SK-N-SH treated with all-trans-retinoic acid at 6 μM for 48 hours (cell line): ENCODE data around the gene BRD7.

Experiments
- ATAC-seq: fragments of 200-7000 bp; cut with Tn5 transposase; 3 replicates; pipeline ENCODE4 v1.9.1; 2020; ENCODE audit warnings: mild to moderate bottlenecking, moderate library complexity
- ARNTL ChIP-seq: fragments of 450-650 bp; formaldehyde crosslinking; IDR thresholded peaks from 2 replicates; pipeline ENCODE4 v1.5.0; 2020; ENCODE audit warnings: low read depth, mild to moderate bottlenecking, moderate library complexity, borderline replicate concordance
- CREB5 ChIP-seq: fragments of 250-450 bp; sonication (Bioruptor Pico); IDR thresholded peaks from 2 replicates; pipeline ENCODE4 v1.5.1; 2020; ENCODE audit warnings: low read depth, mild to moderate bottlenecking, moderate library complexity
- CSDC2 ChIP-seq: fragments of 250-450 bp; sonication (Bioruptor Pico); IDR thresholded peaks from 2 replicates; pipeline ENCODE4 v1.5.0; 2020; ENCODE audit warnings: mild to moderate bottlenecking, moderate library complexity
- CSRNP3 ChIP-seq: fragments of 250-450 bp; sonication (Bioruptor Pico); IDR thresholded peaks from 2 replicates; pipeline ENCODE4 v1.5.1; 2021; ENCODE audit warnings: mild to moderate bottlenecking, moderate library complexity
- GLIS3 ChIP-seq: fragments of 250-450 bp; sonication (Bioruptor Pico); IDR thresholded peaks from 2 replicates; pipeline ENCODE4 v1.5.0; 2020; ENCODE audit warnings: mild to moderate bottlenecking, moderate library complexity
- ISL1 ChIP-seq: fragments of 250-450 bp; sonication (Bioruptor Pico); IDR thresholded peaks from 2 replicates; pipeline ENCODE4 v2.1.2; 2022; ENCODE audit warnings: mild to moderate bottlenecking, moderate library complexity
- PATZ1 ChIP-seq: fragments of 250-450 bp; sonication (Bioruptor Pico); IDR thresholded peaks from 2 replicates; pipeline ENCODE4 v1.8.0; 2020; ENCODE audit warnings: mild to moderate bottlenecking, moderate library complexity, borderline replicate concordance
- POU6F1 ChIP-seq: fragments of 250-450 bp; sonication (Bioruptor Pico); IDR thresholded peaks from 2 replicates; pipeline ENCODE4 v1.8.0; 2021; ENCODE audit warnings: low read depth, mild to moderate bottlenecking, moderate library complexity, borderline replicate concordance
- PPARA ChIP-seq: fragments of 250-450 bp; sonication (Bioruptor Pico); IDR thresholded peaks from 2 replicates; pipeline ENCODE4 v1.5.0; 2020; ENCODE audit warnings: mild to moderate bottlenecking, borderline replicate concordance
- RARB ChIP-seq: fragments of 250-450 bp; sonication (Bioruptor Pico); IDR thresholded peaks from 2 replicates; pipeline ENCODE4 v1.8.0; 2021; ENCODE audit warnings: mild to moderate bottlenecking, moderate library complexity
- TCF4 ChIP-seq: fragments of 250-450 bp; sonication (Bioruptor Pico); IDR thresholded peaks from 2 replicates; pipeline ENCODE4 v1.8.0; 2021; ENCODE audit warnings: mild to moderate bottlenecking, moderate library complexity, borderline replicate concordance
- TOX ChIP-seq: fragments of 250-450 bp; sonication (Bioruptor Pico); IDR thresholded peaks from 2 replicates; pipeline ENCODE4 v1.8.0; 2021; ENCODE audit warnings: mild to moderate bottlenecking, moderate library complexity, borderline replicate concordance
- TSHZ2 ChIP-seq: fragments of 250-450 bp; sonication (Bioruptor Pico); IDR thresholded peaks from 2 replicates; pipeline ENCODE4 v1.5.0; 2020; ENCODE audit warnings: mild to moderate bottlenecking, moderate library complexity
- ZFP3 ChIP-seq: fragments of 250-450 bp; sonication (Bioruptor Pico); IDR thresholded peaks from 2 replicates; pipeline ENCODE4 v1.5.0; 2020; ENCODE audit warnings: mild to moderate bottlenecking, moderate library complexity
- ZFP30 ChIP-seq: fragments of 450-650 bp; formaldehyde crosslinking; IDR thresholded peaks from 2 replicates; pipeline ENCODE4 v1.5.0; 2022; ENCODE audit warnings: mild to moderate bottlenecking, moderate library complexity
- ZNF565 ChIP-seq: fragments of 450-650 bp; formaldehyde crosslinking; conservative IDR thresholded peaks from 2 replicates; pipeline ENCODE4 v1.5.0; 2020; ENCODE audit warnings: low read depth, mild to moderate bottlenecking, moderate library complexity
- ZNF70 ChIP-seq: fragments of 450-650 bp; formaldehyde crosslinking; IDR thresholded peaks from 2 replicates; pipeline ENCODE4 v1.5.0; 2020; ENCODE audit warnings: mild to moderate bottlenecking, moderate library complexity
- ZNF8 ChIP-seq: fragments of 450-650 bp; formaldehyde crosslinking; IDR thresholded peaks from 2 replicates; pipeline ENCODE4 v1.5.0; 2020; ENCODE audit warnings: mild to moderate bottlenecking, moderate library complexity

BRD7 gene

GRCh38 chr16:50309527-50310307, 59.1 kb downstream of the BRD7 start (continued):
- TF ChIP-seq CSRNP3, result no peak

GRCh38 chr16:50309156-50309526, 59.6 kb downstream of the BRD7 start:
- peak; percentile 3; the same call in 1 of the 3 replicates for ATAC-seq
- TF ChIP-seq PATZ1 (CRISPR knock-in tag) (no peak), CREB5 (CRISPR knock-in tag) (no peak), ZNF8 (no peak), GLIS3 (CRISPR knock-in tag) (no peak), ZFP3 (no peak), ISL1 (CRISPR knock-in tag) (no peak)

GRCh38 chr16:50308237-50308965, 60.4 kb downstream of the BRD7 start:
- no peak for TF ChIP-seq GLIS3 (CRISPR knock-in tag)
- no peak for TF ChIP-seq TOX
- TF ChIP-seq ZNF8, result no peak
- no peak for TF ChIP-seq ISL1 (CRISPR knock-in tag)
- TF ChIP-seq ZFP30 (CRISPR knock-in tag), result no peak
- TF ChIP-seq PPARA, result no peak
- TF ChIP-seq TSHZ2 (CRISPR knock-in tag), result no peak
- no peak for TF ChIP-seq CSRNP3
- TF ChIP-seq ZNF565 (CRISPR knock-in tag), result no peak
- no peak for TF ChIP-seq TCF4 (CRISPR knock-in tag)
- no peak for TF ChIP-seq ARNTL
- TF ChIP-seq ZNF70 (CRISPR knock-in tag), result no peak
- no peak for TF ChIP-seq POU6F1
- no peak for TF ChIP-seq CSDC2
- no peak for TF ChIP-seq CREB5 (CRISPR knock-in tag)
- no peak for TF ChIP-seq RARB (CRISPR knock-in tag)
- ATAC-seq, result no peak
